Heart right ventricle (tissue), 16 donors: ENCODE results near the gene ZNF423. TPM values are rescaled to one million over a fixed set of nuclear protein-coding genes. Genes with fewer than 3 reads are reported as not detected.

Source experiments
- ATAC-seq, 8 donors: fragments of 200-7000 bp; cut with Tn5 transposase; one replicate each; pipeline ENCODE4 v1.9.1; 2020; ENCODE audit warnings: mild to moderate bottlenecking in 8 of 8, moderate library complexity in 8 of 8, moderate number of reproducible peaks in 1 of 8
- DNase-seq, 2 donors: peaks; one replicate each; pipeline ENCODE4 v3.0.0-alpha.2; 2020
- H3K27ac ChIP-seq, 10 donors: fragments of 200-600 bp; sonication (generic) in 2 of 10; one replicate each; pipeline versions ENCODE4 v1.5.0 to v1.8.0; 2020 to 2022; ENCODE audit warnings: mild to moderate bottlenecking in 3 of 10
- H3K27me3 ChIP-seq, 7 donors: fragments of 200-600 bp; one replicate each; pipeline ENCODE4 v1.8.0; 2021 to 2022; ENCODE audit warnings: mild to moderate bottlenecking in 2 of 7
- H3K36me3 ChIP-seq, 9 donors: fragments of 200-600 bp; sonication (generic) in 1 of 9; one replicate each; pipeline versions ENCODE4 v1.5.0 to v1.8.0; 2020 to 2022; ENCODE audit warnings: mild to moderate bottlenecking in 2 of 9
- H3K4me1 ChIP-seq, 9 donors: fragments of 200-600 bp; sonication (generic) in 1 of 9; one replicate each; pipeline versions ENCODE4 v1.5.0 to v1.8.0; 2020 to 2022; ENCODE audit warnings: mild to moderate bottlenecking in 4 of 9
- H3K4me3 ChIP-seq, 10 donors: fragments of 200-600 bp; sonication (generic) in 2 of 10; one replicate each; pipeline versions ENCODE4 v1.5.0 to v1.8.0; 2020 to 2022; ENCODE audit warnings: mild to moderate bottlenecking in 7 of 10, moderate library complexity in 2 of 10
- H3K9me3 ChIP-seq, 11 donors: fragments of 200-600 bp in 10 of 11; sonication (generic) in 2 of 11; one replicate each; pipeline versions ENCODE4 v1.5.0 to v1.8.0; 2013 to 2022; ENCODE audit warnings: mild to moderate bottlenecking in 2 of 11, control low read depth in 1 of 11, moderate library complexity in 1 of 11
- WGBS, 2 donors: extraction: QIAGEN DNeasy Blood & Tissue Kit; methylation state at CpG; one replicate each; pipeline ENCODE4 v1.1.7; 2013; ENCODE audit warnings: inconsistent platforms in 1 of 2; 5-methylcytosine and 5-hydroxymethylcytosine counted together
- intact Hi-C, 10 donors: fragments of 100-400 bp; cut with DNase I; formaldehyde crosslinking; loops; one replicate each; pipeline versions ENCODE4 v1.11.1 to v1.14.2; 2022
- polyA plus RNA-seq, 2 donors: library from polyadenylated mRNA; stranded (reverse); fragments of 200-250 nt; gene quantifications; one replicate each; pipeline ENCODE4 v1.2.3, GENCODE V29; 2013
- total RNA-seq, 10 donors: library from RNA; stranded (reverse); fragmentation: NEBNext Ultra II Directional in 3 of 10; extraction: Animal tissue kit (Norgen Biotek cat#: 25700) in 3 of 10; gene quantifications; one replicate each; pipeline versions ENCODE4 v1.2.1 to v1.2.4, GENCODE V29; 2021 to 2023
- TF ChIP-seq, protein P1 (sequence below), 9 donors: fragments of 200-600 bp; sonication (generic) in 2 of 9; IDR thresholded peaks; one replicate each; pipeline versions ENCODE4 v1.5.0 to v1.8.0; 2021 to 2022; ENCODE audit warnings: antibody characterized with exemption in 9 of 9, mild to moderate bottlenecking in 5 of 9, moderate library complexity in 1 of 9
- donor health status: Arrhythmogenic right ventricular cardiomyopathy.
- donor health status: ischemic (EF 13 %, LVEDD 7.1; RV severe dilation, severe dysfunction).
- donor health status: healthy with polysubstance abuse.
- donor health status: DM: no; HTN: yes; CAD: no.
- donor health status: DM: no; HTN: no; CAD: no.
- donor health status: ischemic (EF 25% LVEDD 6.9; RV normal size, moderate dysfunction).
- donor health status: ischemic (EF 25% LVEDD 5.7; RV mildly dilated, moderate dysfunction).
- donor health status: healthy.
- donor health status: DM: yes; HTN: yes; CAD: no.
- donor health status: Ischemic cardiomyopathy.
- donor health status: ischemic (EF 35%, LVEDD 5.7; RV mildly dilated, moderate dysfunction).
- donor health status: nonischemic (EF 11% LVEDD 7.7; RV severe dilation, severe dysfunction).
- donor health status: DM: yes; HTN: yes; CAD: no.
- donor health status: PGD.
- donor health status: ischemic (EF 29% LVEDD 5.4; RV normal size, mild dysfunction).
- donor health status: nonischemic (EF 23%, LVEDD 6.1; RV moderate dilation, normal function).

Gene ZNF423
- total and polyA plus RNA-seq, 12 donors, result 2.6 to 10.6 (median 7.0) TPM

DNA sequence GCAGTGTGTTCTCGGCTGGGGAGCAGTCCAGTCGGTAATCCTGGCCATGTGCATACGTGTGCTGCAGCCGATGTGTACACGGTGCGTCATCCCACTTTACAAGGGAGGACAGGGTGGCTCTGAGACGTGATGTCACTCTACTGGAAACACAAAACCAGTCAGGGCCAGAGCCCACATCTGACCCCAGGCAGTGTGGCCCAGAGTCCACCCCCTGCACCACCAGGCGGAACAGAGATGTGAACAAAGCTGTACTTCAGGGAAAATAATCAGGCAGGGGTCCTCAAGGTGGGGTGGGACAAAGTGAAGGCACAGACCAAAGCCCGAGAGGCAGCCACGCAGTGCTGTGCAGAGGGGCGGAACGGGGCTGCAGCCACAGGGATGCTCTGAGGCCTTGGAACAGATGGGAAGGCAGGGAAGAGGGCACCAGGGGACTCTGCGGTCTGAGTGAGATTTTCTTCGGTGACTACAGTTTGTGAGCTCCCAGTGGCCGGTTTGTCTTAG lies 181.5 kb downstream of the ZNF423 start:
- peaks cover 0 to under 1% (median 0%) of the 10 kb centered on the region in 11 donors for H3K9me3 ChIP-seq
- TF ChIP-seq, protein P1, sequence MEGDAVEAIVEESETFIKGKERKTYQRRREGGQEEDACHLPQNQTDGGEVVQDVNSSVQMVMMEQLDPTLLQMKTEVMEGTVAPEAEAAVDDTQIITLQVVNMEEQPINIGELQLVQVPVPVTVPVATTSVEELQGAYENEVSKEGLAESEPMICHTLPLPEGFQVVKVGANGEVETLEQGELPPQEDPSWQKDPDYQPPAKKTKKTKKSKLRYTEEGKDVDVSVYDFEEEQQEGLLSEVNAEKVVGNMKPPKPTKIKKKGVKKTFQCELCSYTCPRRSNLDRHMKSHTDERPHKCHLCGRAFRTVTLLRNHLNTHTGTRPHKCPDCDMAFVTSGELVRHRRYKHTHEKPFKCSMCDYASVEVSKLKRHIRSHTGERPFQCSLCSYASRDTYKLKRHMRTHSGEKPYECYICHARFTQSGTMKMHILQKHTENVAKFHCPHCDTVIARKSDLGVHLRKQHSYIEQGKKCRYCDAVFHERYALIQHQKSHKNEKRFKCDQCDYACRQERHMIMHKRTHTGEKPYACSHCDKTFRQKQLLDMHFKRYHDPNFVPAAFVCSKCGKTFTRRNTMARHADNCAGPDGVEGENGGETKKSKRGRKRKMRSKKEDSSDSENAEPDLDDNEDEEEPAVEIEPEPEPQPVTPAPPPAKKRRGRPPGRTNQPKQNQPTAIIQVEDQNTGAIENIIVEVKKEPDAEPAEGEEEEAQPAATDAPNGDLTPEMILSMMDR (IDR thresholded peaks at IDR 0.05), result no peak
- no peak for ATAC-seq
- H3K27me3 ChIP-seq, result no peaks in the 10 kb centered on the region
- no peak overlapping the region for H3K4me3 ChIP-seq
- intact Hi-C loops, result no loop called here
- DNase-seq, result no peak
- no peaks in the 10 kb centered on the region for H3K4me1 ChIP-seq
- WGBS, 2 donors, result 89 to 91% methylated on average over 15 of the region's 15 CpGs
- H3K36me3 ChIP-seq, result no peaks in the 10 kb centered on the region
- H3K27ac ChIP-seq, result no peak overlapping the region

DNA sequence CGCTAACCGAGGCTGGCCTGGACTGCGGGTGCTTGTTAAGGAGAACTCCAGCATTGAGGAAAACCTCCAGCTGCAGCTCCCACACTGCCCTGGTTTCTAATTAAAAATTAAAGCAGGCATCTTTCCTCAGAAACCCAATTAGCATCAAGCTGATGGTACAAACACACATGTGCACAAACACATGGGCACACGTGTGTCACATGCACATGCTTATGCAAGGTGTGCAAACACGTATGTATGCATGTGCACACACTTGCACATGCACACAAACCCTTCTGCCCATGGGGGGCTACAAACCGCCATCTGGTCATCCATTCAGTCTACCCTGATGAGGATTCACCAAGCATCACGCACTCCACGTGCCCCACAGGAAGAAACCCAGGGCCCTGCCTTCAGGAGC lies 182.5 kb downstream of the ZNF423 start:
- Histone ChIP-seq H3K9me3 (no peaks in the 10 kb centered on the region), H3K36me3 (no peaks in the 10 kb centered on the region), H3K27ac (no peak overlapping the region), H3K4me1 (no peaks in the 10 kb centered on the region), H3K27me3 (no peaks in the 10 kb centered on the region), H3K4me3 (no peak overlapping the region)
- 91 to 93% methylated on average over 8 of the region's 8 CpGs for WGBS, 2 donors
- TF ChIP-seq, protein P1 (IDR thresholded peaks at IDR 0.05), result no peak
- no peak for DNase-seq
- intact Hi-C loops, result no loop called here
- ATAC-seq, result no peak

DNA sequence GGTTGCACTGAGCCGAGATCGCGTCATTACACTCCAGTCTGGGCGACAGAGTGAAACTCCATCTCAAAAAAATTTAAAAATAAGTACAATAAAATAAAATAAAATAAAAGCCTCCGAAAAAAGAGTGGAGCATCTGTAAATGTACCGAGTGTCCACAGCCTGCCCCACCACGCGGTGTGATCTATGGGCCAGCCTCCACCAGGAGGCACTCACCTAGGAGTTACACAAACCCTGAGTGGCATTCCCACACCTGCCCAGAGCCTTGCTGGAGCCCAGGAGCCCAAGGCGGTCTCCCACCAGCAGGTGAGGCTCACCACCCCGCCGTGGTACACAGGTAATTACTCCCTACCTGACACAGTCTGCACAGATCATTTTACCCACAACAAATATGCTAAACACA lies 183.2 kb downstream of the ZNF423 start:
- ATAC-seq, result no peak
- TF ChIP-seq, protein P1 (IDR thresholded peaks at IDR 0.05), result no peak
- Histone ChIP-seq H3K4me1 (no peaks in the 10 kb centered on the region), H3K9me3 (no peaks in the 10 kb centered on the region), H3K27me3 (no peaks in the 10 kb centered on the region), H3K36me3 (no peaks in the 10 kb centered on the region), H3K27ac (no peak overlapping the region), H3K4me3 (no peak overlapping the region)
- DNase-seq, result no peak
- 88 to 97% methylated on average over 10 to 11 of the region's 11 CpGs for WGBS, 2 donors
- intact Hi-C loops, result no loop called here

DNA sequence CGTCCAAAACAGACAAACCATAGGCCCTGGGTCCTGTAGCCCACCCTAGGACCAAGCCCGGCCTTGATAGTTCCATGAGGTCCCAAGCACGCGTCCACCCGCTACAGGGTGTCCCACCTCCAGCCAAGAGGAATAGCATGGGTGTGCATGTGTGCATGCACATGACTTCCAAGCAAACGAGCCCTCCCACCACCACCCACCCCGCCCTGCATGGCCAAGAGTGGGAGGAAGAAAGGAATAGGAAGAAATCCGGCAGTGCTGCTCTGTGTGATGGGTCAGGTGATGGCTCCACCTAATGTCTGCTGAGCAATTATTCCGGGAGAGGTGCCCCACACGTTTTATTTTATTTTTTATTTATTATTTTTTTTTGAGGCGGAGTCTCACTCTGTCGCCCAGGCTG lies 184.6 kb downstream of the ZNF423 start:
- H3K36me3 ChIP-seq, result no peaks in the 10 kb centered on the region
- H3K4me3 ChIP-seq, result no peak overlapping the region
- peaks cover 0 to 3% (median 0%) of the 10 kb centered on the region in 9 donors for H3K4me1 ChIP-seq
- WGBS, 2 donors, result 87 to 90% methylated on average over 12 of the region's 12 CpGs
- TF ChIP-seq, protein P1 (IDR thresholded peaks at IDR 0.05), result no peak
- DNase-seq (no peak), ATAC-seq (no peak)
- H3K27ac ChIP-seq, result no peak overlapping the region
- intact Hi-C loops, result no loop called here
- no peaks in the 10 kb centered on the region for H3K27me3 ChIP-seq
- H3K9me3 ChIP-seq, result no peaks in the 10 kb centered on the region
